Raji (cell line): Measurements from ENCODE around the gene SGPL1.

ENCODE experiments used
- POLR2A ChIP-seq: IDR thresholded peaks from 2 replicates; pipeline ENCODE4 v1.6.1; 2011; ENCODE audit warnings: low read depth, low read length, control low read depth; ENCODE audit not compliant: insufficient read depth

SGPL1 gene

DNA sequence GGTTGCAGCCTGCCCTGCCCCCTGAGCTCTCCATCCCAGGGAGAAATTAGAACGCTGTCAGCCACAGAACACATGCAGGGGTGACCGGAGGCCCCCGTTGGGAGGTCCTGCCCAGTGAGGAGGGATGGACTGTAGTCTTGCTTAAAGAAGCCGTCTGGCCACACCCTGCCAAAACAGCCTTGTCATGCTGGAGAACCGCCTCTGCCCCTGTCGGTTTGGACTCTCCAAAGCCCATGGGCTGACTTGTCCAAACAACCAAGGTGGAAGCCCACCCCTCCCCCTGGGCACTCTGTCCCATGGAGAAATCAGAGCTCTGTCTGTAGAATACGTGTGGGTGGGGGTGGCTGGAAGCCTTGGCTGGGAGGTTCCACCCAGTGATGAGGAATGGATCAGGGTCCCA lies 17.9 kb upstream of the SGPL1 start:
- no peak for TF ChIP-seq POLR2A

DNA sequence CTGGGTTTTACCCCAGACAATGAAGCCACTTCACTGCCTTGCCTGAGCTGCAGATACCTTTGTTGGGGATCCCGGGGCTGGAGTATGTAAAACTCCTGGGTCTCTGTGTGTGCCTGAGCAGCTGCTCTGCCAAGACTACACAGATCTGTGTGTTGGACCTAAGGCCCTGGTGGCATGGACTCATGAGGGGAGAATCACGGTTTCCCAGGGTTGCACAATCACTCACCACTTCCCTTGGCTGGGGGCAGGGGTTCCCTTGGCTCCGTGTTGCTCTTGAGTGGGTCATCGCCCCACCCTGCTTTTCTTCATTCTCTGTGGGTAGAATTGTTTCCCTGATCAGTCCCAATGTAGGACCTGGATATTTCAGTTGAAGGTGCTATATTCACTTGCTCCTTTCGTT lies 16.6 kb upstream of the SGPL1 start:
- TF ChIP-seq POLR2A = no peak

DNA sequence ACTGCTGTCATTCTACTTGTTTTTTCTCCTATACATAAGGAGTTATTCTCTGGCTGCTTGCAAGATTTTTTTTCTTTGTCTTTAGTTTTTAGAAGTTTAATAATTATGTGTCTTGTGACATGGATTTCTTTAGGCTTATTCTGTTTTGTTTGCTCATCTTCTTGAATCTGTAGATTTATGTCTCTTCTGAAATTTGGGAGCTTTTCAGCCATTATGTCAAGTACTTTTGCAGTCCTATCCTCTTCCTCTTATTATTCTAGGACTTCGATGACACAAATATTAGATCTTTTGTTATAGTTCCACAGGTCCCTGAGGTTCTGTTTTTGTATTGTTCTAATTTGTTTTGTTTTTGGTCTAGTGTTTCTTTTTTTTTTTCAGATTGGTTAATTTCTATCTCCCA lies 13.9 kb upstream of the SGPL1 start:
- no peak for TF ChIP-seq POLR2A

DNA sequence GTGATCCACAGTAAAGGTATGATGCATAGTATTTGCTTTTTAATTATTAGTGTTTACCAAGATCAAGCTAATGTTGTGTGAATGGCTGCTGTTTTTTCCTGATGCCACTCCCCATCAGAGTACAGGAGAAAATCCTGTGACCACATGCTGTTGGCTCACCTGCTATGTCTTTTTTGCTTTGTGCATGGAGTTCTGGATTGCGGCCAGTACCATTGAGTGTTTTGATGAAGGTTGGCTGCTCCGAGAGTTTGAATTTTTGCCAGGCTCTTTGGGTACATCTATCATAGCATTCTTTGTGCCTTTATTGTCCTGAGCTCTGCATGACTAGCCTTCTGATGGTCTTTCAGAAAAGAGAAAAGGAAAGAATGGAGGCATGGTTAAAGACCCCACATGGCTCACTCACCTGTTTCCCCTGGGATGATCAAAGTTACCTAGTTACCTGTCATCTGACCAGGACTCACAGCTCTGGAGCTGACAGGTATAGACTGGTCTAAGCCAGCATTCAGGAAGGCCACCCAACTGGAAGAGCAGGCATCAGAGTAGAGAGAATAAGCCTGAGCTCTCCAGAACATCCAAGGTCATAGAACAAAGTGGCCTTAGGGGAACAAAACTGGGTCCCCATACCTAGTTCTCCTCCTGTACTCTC lies 11.8 kb upstream of the SGPL1 start:
- no peak for TF ChIP-seq POLR2A

DNA sequence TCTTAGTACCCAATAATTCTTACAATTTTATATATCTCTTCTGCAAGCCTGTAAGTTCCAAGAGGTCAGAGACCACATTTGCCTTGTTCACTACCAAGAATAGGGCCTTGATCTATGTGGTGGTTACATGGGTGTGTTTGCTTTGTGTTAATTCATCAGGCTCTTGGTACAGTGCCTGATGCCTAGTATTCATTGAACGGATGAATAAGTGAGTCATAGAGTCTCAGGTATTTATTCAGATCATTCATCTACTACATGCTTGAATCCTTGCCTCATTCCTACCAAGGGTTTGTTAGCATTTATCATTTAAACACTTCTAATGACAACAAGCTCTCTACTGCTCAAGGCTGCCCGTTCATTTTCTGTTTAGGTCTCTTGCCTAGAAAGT lies 11.3 kb upstream of the SGPL1 start:
- TF ChIP-seq POLR2A = no peak

DNA sequence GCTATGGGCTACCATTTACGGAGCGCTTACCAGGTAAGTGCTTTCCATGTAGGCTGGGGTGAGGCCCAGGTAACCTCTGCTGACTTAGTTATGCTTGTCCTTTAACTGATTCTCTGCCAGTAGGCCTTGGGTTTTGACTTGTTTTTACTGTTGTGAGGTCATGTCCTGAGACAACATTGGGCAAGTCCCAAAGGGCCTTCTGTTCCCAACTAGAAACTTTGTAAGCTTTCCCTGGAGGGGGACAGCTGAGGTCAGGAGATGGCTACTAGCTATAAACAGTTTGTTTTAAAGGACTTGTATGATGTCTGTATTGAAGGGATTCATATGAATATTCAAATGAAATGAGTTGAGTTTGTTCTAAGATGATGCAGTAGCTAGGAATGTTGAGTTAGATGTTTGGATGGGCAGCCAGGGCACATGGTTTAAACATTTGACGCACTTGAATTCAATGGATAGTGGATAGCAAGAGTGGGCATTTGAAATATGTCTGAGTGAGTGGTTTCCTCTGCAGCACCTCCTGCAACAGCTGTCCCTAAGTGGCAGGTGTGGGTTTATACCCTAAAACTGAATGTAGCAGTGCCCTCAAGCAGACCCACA lies 10.0 kb upstream of the SGPL1 start:
- no peak for TF ChIP-seq POLR2A

DNA sequence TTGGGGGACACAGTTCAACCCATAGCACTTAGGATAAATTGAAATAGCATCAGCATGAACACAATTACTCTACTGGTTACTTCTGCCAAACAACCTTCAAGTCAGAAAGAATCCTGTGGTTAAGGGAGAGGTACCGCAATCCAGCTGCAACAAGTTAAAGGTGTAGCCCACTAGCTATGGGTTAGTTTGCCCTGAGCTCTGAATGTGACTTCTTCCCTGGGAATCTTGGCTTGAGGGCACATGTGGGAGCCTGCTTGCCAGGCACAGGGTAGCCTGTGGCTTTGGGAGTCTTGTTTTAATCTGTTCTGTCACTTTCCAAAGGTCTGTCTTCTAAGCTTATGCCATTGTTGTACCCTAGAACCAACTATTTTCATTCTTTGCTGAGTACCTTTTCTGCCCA lies 8.9 kb upstream of the SGPL1 start:
- no peak for TF ChIP-seq POLR2A

DNA sequence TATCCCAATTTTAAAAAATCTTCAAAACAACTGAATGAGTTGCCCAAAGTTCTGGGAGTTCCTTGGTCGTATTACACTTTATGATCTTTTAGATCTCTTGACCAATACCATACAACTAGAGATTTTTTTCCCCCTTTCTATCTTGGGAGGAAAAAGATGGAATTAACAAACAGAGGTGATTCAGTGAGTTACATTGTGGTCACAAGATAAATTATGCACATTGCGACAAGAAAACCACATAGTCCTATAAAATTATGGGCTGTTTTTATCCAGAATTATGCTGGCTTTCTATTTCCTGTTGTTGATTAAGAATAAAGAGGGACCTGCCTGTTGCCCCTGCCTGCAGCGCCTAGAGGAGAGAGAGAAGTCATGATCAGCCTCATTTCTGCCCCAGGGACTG lies 8.2 kb upstream of the SGPL1 start:
- TF ChIP-seq POLR2A = no peak

DNA sequence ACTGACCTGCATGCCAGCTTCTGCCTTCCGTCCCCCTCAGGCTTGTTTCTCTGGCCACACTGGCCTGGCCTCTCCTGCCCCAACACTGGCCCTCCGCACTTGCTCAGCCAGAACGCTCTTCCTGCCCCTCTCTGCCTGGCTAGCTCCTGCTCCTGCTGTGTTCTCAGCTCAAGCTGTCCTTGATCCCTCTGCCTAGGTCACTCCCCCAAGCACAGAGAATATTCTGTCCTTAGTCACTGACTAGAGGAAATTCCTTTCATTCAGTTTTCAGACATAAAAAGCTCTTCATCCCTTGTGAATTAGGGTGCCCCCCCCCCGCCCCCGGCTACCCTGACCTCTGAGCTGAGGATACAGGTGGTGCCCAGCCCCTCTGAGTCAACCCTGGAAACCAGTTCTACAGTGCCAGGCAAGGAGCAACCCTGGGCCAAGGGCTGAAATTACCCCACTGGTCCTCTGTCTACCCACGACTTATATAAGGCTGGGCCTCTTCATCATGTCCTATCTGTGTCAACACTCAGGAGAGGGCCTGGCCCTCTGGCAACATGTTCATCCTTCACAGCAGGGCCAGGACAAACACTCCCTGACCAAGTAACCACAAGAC lies 6.6 kb upstream of the SGPL1 start:
- TF ChIP-seq POLR2A = no peak

DNA sequence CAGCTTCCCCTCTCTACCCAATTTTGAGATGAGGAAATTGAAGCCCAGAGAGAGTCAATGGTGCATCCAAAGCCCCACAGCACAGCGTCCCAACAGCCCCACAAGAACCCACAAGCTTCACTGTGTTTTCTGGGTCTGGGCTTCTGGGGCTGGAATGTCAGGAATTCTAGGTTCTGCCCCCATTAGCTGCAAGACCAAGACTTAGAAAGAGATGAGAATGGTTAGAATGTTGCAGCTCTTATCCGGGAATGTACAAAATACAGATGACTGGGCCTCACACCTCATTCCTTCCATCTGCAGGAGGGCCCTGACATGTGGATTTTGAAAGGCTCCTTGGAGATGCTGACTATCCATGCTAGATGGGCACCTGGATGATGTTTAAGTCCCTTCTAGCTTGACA lies 6.0 kb upstream of the SGPL1 start:
- TF ChIP-seq POLR2A = no peak

DNA sequence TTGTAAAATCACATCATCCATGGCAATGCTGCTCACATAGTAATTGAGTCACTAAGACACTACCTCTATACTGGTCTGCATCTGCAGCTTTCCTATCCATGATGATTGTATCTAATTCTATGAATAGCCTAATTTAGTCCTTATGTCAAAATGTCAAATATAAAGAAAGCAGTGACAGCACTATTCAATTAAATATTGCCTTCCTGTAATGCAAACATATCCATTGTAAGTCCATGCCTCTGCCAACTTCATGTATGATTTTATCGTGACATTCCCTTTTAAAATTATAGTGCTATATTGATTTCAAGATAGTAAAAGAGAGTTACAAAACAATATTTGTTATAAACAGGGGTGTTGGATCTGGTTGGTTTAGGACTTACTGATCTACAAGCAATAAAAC lies 4.8 kb upstream of the SGPL1 start:
- TF ChIP-seq POLR2A = no peak

DNA sequence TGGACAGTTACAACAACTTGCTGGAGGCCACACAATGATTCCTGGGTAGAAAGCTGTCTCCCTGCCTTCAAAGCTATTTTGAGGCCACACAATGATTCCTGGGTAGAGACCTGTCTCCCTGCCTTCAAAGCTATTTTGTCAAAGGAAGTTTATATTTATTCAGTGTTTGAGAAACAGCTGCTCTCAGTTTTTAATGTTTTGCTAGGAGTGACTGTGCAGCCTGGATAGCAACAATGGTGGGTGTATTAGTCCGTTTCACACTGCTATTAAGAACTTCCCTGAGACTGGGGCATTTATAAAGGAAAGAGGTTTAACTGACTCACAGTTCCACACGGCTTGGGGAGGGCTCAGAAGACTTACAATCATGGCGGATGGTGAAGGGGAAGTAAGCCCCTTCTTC lies 3.9 kb upstream of the SGPL1 start:
- TF ChIP-seq POLR2A = no peak

DNA sequence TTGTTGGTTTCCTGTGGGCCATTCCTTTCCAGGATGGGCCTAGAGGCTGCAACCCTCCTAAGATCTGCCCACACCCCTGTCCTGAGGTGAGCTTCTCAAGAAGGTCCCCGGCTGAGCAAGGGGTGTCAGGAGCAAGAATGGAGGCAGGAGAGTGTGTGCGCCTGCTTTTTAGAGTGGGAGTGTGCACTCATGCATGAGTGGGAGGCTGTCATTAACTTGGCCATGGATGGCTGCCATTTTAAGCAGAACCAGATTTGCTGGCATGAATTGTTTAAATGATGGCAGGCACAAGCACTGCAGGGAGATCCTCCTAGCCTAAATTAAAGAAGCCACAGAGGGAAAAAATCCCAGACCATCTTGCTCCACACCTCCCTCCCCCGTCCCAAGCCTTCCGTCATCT lies 2.9 kb upstream of the SGPL1 start:
- no peak for TF ChIP-seq POLR2A

DNA sequence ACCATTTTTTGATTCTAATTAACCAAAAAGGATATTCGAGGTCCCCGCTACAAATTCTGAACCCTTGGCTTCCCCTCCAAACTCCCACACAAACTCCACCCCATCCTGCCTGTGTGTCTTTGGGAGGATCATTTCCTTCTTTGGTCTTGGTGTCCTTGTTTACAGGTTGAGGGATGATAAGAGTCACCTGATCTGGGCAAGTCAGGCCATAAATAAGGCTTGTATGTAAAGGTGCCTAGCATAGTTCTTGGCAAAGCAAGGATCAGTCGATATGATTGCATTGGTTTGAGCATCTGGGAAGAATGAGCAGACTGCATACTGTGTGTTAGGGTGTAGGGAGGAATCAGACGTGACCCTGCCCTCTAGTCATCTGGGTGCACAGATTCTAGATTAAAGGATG lies 1.6 kb upstream of the SGPL1 start:
- no peak for TF ChIP-seq POLR2A

DNA sequence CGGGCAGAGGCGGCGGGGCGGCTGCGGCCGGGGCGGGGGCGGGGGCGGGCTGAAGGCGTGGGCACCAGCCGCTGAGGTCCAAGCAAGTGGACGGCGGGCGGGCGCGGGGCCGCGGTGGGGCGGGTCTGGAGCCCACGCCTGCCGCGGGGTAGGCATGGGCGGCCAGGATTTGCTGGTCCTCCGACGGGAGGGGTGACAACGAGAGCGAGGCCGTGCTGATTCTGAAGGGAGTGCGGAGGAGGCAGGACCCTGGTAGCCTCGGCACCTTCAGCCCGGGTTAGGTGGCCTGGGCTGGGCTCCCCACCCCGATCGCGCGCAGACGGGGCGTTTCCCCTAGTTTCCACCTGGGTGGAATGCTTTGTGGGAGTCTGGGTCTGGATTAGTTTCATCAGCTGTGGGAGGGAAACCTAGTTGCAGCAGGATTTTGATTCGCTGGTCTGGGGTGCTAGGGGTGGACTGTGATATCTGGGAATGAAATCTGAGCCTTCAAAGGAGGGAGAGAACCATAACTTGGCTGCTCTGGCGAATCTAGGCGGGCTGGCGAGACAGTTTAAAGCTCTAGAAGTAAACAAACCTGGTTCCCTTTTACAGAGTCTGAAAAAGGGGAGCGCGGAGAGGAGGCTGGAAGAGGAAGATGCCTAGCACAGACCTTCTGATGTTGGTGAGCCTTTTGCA lies 609 bp downstream of the SGPL1 start:
- TF ChIP-seq POLR2A = no peak
